ENCODE results near the gene MOCS3.
"Not testable (repeated sequence)": the region's sequence is repeated elsewhere in the genome, so short reads cannot be mapped to it uniquely, and the experiment has no call there.

Gene MOCS3

DNA sequence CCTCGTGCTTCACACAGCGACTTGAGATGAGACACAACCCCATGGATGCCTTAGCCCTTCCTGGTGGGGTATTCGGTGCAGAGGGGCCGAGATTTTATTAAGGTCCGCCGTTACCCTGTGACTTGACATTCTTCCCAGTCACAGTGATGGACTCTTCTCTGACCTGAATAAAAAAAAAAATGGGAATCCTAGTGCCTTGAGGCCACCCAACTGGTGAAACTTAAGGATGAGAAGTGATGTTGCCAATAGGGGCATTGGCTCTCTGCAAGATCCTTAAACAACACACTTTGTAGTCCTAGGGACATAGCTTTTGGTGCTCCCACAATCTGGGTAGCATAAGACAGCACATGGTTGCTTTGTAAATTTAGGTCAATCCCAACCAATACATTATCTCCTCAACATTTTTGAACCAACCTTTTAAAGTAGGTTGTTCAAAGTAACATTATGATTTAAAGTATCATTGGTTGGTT, 26.6 kb upstream of the MOCS3 start:
- DNase-seq (ENCODE audit: low spot score): no peak

DNA sequence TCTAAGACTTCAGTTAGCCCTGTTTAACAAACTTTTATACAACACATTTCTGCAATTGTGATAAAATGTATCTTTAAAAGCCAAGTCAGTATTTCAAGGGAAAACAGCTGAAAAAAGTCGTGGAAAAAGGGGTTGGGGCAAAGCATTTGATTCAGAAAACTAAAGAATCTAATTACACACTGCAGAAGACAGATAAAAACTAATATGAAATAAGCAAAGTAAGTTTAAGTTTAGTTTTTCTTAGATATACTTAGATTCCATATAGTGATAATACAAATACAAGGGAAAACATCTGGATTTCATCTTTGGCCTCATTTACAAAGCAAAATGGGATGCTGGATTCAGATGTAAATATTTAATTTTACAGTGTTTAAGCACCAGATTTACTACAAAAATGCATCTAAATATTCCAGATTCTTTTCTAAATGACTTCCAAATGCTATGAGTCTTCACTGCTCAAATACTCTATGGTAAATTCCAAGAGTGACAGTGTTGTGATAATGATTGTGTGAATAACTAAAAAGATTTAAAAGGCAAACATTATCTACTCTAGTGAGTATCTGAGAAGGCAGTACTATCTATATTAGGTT, 25.8 kb upstream of the MOCS3 start:
- DNase-seq (ENCODE audit: low spot score): no peak

DNA sequence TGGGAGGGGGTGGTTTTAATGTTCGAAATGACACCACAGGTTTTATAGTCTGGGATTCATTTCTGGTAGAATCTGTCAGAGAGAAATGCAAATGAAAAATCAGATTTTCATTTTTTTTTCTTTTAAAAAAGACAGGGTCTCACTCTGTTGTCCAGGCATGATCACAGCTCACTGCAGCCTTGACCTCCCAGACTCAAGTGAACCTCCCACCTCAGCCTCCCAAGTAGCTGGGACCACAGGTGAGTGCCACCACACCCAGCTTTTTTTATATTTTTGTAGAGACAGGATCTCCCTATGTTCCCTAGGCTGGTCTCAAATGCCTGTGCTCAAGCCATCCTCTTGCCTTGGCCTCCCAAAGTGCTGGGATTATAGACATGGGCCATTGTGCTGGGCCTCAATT, 25.0 kb upstream of the MOCS3 start:
- no peak for DNase-seq (ENCODE audit: low spot score)

DNA sequence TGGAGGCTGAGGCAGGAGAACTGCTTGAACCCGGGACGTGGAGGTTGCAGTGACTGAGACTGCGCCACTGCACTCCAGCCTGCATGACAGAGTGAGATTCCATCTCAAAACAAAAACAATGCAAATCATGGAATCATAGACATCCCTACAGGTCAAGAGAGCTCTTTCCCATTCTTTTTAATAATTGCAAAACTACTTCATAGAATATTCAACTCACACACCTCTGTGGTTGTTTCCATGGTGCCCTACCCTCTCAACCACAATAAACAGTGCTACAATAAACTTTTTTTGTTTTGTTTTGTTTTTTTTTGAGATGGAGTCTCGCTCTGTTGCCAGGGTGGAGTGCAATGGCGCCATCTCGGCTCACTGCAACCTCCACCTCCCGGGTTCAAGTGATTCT, 15.5 kb upstream of the MOCS3 start:
- DNase-seq (ENCODE audit: low spot score): no peak

- no peak for DNase-seq (ENCODE audit: low spot score)
Measured at GRCh38 chr20:50948132-50948785, 10.4 kb upstream of the MOCS3 start.

DNA sequence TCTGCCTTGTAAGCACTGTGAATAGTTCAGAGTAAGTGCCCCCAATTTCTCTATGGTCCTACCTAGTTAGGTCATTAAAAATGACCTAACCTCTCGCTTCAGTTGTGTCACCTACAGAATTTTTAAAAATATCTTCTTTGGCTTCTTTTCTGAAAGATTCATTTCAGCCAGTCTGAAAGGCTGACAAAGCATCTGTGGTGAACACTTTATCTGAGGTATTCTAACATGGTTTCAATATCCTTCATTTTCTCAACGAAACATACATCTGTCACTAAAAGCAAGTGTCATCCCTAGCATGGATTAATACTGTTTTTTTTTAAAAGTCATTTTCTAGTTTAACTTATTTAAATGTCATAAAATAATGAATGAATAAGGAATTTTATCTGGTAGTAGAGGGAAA, 5.4 kb upstream of the MOCS3 start:
- no peak for DNase-seq (ENCODE audit: low spot score)

GRCh38 chr20:50953821-50954220, 4.8 kb upstream of the MOCS3 start:
- no peak for DNase-seq (ENCODE audit: low spot score)

DNA sequence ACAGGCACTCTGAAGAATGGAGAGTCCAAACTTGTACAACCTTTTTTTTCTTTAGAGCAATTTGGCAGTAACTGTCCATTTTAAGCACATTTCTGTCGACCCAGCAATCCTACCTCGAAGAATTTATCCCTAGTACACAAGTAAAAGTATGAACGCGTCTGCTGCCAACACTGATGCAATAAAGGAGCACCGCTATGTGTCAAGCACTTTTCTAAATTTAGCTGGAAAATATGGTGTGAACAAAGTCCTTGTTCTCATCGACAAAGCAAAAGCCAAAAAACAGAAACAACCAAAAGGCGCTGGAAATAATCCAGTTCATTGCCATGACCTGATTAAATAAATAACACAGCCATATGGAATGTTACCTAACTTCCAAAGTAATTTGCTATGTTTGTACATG, 1.3 kb upstream of the MOCS3 start:
- no peak for DNase-seq (ENCODE audit: low spot score)

DNA sequence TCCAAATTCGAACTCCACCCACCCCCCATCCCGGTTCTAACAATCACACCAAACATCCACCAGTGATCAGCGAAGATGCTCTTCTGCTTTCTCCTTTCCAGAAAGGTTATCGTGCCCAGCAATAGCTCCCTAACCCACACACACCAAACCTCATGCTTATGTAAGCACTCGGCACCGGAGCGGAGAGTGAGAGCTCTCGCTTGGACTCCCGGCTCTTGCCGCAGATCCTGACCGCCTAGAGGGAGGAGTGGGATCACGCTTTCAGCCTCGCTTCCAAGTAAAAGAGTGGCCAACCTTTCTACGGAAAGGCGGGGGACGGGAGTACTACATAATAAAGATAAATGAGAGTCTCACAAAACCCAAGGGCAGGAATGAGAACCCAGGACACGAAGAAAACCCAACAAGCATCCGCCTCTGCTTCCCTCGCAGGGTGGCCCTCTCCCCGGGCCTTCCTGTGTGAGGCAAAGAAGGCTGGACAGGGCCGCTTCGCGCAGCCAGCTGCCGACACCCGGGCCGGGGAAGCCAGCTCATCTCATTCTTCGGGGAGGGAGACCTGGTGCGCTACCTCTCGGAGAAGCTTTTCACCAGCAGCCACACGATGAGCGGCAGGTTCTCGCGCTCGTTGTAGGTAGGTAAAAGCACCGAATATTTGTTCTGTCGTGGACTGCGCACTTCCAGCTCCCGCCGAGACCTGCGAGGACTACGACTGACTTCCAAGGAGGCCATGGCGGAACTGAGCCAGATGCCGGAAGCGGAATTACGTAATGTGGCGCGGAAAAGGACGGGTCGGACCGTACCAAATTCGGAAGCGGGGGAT, 612 bp upstream of the MOCS3 start, which contains the start of gene DPM1:
TSS of gene DPM1 (minus strand) at position 735 of the 817 bp plus-strand sequence. CDS start at position 726, 9 bp downstream.
- DNase-seq (ENCODE audit: low spot score): peak; percentile 84

GRCh38 chr20:50959543-50960126, 1.0 kb downstream of the MOCS3 start:
- DNase-seq (ENCODE audit: low spot score): no peak

GRCh38 chr20:50967586-50967985, 9.0 kb downstream of the MOCS3 start:
- no peak for DNase-seq (ENCODE audit: low spot score)

GRCh38 chr20:50968289-50968688, 9.7 kb downstream of the MOCS3 start:
- DNase-seq (ENCODE audit: low spot score): no peak

- DNase-seq (ENCODE audit: low spot score): no peak
Measured at GRCh38 chr20:50969435-50969834, 10.8 kb downstream of the MOCS3 start.

- DNase-seq (ENCODE audit: low spot score): no peak
Measured at GRCh38 chr20:50969912-50970311, 11.3 kb downstream of the MOCS3 start.

GRCh38 chr20:50975701-50976330, 17.2 kb downstream of the MOCS3 start:
- DNase-seq (ENCODE audit: low spot score): no peak

DNA sequence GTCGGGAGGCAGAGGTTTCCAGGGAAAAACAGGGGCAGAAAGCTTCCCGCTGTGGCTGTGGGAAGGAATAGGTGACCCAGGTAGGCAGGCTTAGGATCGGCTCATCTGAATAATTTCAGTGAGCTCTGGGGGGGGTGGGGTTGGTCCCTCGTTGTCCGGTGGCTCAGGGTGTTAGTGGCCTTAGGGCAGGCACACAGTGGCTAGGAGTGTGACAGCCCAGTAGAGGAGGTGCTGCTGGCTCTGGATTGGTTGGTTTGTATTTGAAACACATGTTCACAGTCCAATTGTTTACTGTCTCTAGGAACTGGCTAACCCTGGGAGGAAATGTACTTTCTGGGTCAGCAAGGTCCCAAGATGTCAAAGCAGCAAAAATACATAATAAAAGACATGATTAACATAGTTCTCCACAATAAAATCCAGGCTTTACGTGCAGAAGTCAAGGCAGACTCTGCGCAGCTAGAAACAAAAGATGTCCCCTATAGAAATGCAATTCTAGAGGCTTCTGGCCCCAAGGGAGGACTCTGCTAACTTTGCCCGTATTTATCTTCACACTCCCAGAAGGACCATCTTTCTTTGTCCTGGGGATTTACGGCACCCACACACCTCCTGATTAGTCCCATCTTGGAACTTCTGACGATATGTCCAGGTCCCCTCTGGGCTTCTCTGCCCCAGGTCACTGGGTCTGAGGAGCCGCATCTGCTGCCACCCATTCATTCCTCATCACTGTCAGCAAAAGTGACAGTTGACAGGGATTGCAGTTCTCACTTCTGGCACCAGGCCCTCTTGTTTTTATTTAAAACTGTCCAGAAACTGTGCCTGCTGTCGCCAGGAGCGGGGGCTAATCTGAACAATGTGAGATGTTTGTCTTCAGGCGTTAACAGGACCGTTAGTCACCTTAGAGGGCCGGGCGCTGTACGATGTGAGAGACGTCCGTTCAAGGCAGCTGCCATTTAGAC, 18.7 kb downstream of the MOCS3 start:
- DNase-seq (ENCODE audit: low spot score): no peak

GRCh38 chr20:50978533-50978932, 19.9 kb downstream of the MOCS3 start:
- not testable (repeated sequence) for DNase-seq (ENCODE audit: low spot score)

DNA sequence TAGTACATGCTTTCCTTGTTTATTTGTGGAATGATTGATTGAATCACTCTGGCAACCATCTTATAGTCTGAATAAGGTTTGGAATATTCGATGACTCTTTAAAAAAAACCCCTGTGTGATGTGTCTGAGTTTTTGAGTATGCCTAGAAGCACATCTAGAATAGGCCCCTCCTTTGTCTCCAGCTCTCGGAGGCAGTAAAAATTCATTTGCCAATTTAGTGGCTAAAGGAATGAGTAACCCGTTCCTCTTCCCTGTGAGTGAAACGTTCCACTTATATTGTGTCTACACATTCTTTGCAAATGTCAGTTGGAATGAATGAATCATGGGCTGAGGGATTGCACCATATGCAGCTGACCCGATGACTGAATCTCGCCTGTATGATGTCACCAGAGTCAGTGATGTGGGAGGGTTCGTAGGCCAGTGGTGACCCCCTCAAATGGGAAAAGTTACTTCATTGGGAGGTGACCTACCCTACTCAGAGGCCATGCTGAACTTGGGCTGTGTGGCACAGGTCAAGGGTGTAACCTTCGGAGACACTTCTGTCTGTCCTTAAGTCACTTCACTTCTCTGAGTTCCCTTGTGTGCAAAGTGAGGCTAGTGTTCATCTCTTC, 21.6 kb downstream of the MOCS3 start:
- DNase-seq (ENCODE audit: low spot score): peak; percentile 92

- peak; percentile 73 for DNase-seq (ENCODE audit: low spot score)
Measured at GRCh38 chr20:50980851-50981713, 22.5 kb downstream of the MOCS3 start.

DNA sequence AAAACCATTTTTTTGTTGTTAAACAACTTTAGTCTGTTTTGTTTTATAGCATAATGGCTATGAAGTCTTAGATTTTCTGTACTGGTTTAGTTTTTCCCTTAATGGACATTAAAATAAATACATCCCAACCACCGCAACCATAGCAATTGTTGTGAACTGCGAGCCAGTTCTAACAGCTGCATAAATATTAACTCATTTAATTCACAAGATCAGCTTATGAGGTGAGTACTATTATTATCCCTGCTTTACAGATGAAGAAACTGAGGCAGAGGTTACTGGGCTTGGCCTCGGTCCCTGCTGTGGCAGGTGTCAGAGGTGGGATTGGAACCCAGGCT, 23.1 kb downstream of the MOCS3 start:
- no peak for DNase-seq (ENCODE audit: low spot score)

Measured in GM03348 (cell line).